RPMI7951 (cell line): ENCODE measurements around the gene PITPNM2. TPM values are rescaled to one million over a fixed set of nuclear protein-coding genes. Genes with fewer than 3 reads are reported as not detected.
"Not testable (repeated sequence)": the region's sequence is repeated elsewhere in the genome, so short reads cannot be mapped to it uniquely, and the experiment has no call there.

Experiments
- DNase-seq: peaks from one replicate; pipeline ENCODE4 v3.0.0-alpha.2; 2012; ENCODE audit warnings: low read depth
- total RNA-seq: library from RNA; depleted of rRNA; stranded (reverse); fragments of >200 nt; shearing (Covaris generic); gene quantifications from 2 replicates; pipeline ENCODE4 v1.2.3, GENCODE V29; 2014

PITPNM2 gene
- total RNA-seq, 1 experiment from 2014 or later = 2.8 TPM

DNA sequence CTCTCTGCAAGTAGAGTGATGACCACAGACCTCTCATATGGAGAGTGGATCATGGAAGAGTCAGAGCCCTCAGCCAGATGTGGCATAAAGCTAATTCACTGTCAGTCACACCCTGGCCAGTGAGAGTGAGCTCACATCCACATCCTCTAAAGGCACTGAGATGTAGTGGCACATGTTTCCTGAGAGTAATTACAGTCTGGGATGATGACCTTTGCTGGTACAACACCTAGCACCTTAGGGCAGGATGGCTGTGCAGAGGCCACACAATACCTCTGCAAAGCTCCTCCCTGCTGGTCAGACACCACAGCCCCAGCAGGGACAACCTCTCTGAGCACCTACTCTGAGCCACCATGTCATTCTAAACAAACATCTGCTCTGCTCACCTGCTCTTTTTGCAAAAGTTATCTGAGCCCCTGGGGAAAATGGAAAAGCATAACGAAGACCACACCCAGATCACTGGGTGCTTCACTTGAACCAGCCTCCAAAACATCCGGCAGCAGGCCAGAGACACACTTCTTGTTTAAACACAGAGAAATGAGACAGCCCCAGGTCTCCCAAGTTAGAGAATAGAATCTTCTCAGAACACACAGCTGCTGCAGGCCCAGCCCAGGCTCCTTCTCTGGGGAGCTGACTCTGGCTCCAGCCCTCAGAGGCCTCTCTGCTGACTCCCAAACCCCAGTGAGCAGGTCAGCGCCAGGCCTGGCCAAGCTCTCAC, 30.3 kb downstream of the PITPNM2 start:
- no peak for DNase-seq

DNA sequence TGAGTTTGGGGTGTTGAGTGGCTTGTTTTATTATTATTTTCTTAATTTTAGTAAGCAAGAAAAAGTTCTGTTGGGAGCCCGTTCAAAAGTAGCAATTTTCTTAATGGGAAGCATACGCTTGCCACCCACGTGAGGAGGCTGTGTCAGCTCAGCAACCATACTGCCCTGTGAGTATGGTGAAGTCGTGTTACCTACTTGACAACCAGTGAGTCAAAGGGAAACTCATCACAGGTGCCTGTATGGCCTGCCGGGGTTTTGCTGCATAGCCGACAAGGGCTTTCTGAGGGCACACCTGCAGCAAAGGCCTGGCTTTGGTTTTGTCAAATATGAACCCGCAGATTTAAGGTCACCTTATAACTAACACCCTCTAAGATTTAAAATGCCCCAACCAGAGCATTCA, 31.1 kb downstream of the PITPNM2 start:
- DNase-seq = no peak

DNA sequence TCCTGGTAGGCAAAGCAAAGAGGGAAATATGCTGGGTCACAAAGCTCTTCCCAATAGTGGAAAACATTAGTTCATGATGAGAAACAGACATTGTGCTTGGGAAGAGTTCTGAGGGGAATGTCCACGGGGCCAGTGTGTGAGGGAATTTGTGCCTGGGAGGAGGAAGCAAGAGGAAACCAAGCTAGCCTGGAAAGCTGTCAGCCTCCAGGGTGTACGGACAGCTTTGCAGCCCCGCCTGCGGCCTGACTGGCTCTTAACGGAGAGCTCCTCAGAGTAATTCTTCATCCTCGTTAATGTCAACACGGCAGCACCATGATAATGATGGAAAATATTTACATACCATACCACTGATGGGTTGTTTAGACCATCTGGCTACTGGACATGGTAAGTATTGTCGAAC, 32.4 kb downstream of the PITPNM2 start:
- DNase-seq = no peak

DNA sequence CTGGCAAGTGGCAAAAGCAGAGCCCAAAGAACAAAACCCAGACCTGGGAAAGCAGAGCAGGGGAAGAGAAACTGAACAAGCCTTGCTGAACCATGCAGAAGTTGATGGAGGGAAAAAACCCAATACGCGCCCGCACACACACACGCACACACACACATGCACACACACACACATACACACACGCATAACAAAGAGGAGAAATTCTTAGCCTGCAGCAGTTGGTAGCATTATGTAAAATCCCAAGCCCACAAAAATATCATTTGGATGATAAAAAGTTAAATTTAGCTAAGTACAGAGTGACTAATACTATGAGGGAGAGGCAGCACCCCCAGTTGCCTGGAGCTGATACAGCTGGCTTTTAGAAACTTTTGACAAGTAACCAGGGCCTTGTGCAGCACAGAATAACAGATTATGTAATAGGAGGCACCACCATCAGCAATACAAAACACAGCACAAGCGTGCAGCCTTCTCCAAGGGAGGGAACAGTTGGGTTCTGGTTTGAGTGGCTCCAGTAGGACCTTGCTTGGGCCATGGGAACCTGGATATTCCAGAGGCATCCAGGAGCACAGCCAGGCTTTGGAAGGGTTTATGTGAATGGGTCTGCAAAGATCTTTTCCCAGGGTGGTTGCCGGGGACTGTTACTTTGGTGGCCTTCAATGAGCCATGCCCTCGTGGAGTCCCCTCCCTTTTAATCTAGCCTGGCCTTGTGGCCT, 35.3 kb downstream of the PITPNM2 start:
- peak; percentile 95 for DNase-seq

DNA sequence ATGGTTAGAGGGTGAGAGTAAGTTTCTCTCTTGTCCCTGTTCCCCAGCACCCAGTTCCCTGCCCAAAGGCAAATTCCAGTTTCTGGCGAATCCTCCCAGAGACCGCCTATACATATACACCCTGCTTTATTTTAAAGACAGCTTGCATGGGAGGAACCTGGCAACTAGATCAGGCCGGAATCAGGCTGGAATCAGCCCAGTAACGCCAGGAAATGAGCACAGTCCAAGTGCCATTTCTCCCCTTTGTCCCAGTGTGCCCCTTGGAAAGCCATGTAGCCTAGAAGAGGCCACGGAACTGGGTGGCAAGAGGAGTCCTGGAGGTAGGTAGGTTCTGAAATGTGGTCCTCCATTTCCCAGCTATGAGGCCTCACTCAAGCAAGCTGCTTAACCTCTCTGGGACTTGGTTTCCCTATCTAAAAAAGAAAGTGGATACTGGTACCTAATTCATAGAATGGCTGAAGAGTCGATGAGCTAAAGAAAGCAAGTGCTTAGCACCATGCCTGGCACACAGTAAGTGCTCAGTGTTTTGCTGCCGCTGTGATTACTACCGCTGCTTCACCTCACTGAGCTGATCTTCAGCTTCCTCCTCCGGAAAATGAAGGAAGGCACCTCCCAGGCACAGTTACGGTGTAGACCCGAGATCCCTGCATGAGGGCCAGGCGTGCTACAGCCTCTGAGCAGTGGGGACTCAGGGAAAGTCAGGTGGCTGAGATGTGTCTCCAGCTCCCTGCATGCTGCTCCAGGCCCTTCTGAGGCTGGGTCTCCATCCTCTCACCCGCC, 36.4 kb downstream of the PITPNM2 start:
- no peak for DNase-seq

DNA sequence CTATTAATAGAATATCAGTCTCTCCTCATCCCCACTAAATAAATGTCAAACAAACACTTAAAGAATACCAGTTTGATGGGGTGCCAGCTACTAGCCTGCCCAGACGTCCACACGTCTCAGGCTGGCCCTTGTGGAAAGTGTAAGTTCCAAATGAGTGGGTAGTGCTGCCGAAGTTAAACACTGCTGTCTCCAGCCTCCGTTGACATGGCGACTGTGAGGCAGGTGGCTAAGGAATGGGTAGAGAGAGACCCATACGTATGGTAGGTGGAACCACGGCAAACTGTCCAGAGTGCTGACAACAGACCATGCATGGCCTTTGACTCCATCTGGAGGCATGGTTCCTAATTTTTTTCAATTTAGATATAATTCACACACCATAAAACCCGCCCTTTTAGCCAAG, 37.9 kb downstream of the PITPNM2 start:
- DNase-seq = no peak

DNA sequence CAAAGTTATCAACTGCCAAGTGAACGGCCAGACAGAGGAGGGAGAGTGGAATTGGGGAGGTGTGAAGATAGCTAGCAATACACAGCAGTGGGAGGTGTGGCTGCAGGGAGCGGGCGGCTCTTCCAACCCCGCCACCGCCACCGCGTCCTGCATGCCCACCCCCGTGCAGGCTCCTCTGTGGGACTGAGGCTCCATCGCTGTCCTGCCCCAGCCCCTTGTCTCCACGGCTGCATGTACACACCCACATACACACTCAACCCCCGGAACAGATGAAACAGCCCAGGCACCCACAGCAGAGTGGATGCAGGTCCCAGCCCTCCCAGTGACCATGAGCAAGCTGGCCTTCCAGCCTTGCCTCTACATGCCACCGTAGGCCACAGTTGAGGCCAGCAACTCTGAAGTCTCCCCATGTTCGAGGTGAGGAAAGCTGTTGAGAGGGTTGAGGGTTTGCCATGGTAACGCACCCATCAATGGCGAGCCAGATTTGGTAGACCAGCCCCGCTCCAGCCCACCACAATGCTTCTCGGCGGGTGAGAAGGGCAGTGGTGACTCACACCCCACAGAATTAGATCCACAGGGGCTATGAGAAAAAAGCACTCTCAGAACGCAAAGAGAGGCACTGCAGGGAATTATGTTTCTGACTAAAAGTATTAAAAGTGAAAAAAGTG, 39.3 kb downstream of the PITPNM2 start:
- peak; percentile 88 for DNase-seq

DNA sequence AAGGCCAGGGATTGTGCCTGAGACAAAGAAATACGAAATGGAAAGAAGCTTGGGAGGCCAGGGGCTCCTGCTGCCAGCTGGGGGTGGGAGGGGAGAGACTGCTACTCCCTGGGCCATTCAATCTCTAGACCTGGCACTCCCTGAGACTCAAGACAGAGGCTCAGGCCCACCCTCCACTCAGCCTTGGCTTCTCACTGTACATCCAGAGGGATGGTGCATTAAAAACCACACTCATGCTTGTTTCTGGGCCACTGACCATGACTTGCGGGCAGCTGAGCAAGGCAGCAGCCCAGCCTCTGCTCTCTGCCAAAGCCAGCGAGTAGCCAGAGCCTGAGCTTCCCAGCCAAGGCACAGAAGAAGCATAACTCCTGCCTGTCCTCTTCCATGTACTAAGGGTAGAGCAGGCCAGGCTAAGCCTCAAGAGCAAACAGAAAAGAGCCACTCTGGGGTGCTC, 41.5 kb downstream of the PITPNM2 start:
- DNase-seq = no peak

DNA sequence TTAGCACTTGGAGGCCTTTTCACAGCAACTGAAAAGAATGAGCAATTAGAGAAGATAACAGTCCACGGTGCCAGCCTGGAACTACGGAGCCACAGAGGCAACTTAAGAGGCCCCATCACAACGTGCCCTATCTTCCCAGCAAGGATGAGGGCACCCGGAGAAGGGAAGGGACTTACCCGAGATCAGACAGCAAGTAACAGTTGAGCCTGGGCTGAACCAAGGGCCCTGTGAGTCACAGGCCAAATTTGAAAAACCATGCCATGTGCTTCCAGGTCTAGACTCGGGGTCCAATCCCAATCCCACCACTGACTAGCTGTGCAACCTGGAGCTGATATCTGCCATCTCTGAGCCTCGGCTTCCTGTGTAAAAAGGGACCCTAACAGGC, 42.2 kb downstream of the PITPNM2 start:
- DNase-seq = no peak

DNA sequence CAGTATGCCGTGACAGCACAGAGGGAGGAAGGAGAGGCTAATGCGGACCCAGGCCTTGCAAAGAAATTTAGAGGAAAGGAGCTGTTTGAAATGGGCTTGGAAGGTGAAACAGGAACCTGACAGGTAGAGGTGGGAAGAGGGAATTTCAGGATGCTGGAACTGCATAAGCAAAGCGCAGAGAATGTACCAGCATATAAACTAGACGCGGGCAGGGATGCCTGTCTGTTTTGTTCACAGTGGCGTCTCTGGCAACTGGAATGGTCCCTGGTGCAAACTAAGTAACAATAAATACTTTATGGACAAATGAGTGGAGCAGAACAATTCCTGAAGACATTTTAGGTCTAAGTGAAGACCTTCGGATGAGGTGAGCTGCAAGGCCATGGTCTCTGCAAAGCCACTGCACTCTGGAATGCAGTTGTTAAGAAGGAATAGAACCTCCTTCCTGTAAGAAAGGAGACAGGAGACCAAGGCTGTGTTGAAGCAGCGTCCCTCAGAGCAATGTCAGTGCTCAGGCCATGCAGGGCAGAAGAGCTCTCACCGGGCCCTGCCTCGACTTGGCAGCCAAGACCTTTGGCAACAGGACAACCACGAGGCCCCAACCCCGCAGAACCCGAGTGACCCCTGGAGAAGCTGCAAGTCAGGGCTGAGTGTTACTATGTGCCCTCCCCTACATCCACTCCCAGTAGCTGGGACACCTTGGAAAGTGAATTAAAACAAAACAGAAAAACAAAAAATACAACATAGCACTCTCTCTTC, 42.8 kb downstream of the PITPNM2 start:
- DNase-seq = no peak

DNA sequence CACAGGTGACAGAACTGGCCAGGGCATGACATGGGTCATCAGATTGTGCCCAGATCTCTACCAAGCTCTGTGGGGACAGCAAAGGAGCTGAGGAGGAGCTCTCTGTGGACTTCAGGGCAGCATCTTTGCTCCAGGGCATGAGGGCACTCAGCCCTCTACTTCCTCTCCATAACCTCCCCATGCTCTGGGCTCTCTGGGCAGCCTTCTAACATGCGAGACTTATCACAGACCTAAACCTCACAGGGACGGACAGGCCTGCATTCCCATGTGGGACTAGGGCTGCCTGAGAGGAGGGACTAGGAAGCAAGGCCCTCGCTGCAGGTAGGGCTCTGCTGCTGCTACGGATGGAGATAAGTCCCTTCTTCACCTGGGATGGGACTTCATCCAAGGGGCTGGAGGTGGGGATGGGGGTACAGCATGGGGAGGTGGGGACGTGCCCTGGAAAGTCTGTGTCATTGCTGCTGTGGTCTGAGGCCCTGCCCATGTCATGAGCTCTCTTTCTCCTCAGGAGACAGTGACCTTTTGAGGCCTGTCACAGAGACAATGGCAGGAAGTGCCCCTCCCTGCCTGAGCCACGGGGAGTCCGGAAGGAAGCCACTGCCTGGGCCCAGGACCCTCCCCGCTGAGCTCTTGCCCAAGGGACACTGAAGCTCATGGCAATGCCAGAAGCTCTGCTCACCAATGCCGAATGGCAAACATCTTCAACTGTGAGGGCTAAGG, 44.1 kb downstream of the PITPNM2 start:
- DNase-seq = no peak

DNA sequence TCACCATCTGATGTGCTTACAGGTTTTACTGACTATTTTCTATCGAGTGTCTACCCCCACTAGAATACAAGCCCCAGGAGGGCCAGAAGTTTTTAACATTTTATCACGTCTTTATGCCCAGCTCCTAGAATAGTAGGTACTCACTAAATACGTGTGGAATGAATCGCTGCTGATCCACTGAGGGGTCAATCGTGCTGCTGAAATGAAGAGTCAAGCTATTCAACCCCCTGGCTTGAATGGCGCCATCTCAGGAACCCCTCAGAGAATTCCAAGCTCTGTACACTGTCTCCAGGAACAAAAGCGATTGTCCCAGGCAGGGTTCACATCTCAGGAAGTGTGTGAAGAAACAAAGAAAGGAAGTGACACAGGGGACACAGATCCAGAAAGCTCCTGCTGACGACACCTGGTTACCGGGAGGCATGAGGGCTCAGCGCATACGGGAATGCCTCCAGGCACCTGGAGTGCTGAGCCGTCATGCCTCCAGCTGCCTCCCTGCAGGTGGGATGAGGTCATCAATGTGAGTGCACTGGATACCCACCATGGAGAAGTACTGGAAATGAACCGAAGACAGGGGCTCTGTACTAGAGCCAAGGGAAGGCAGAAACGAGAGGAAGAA, 45.6 kb downstream of the PITPNM2 start:
- DNase-seq = no peak

DNA sequence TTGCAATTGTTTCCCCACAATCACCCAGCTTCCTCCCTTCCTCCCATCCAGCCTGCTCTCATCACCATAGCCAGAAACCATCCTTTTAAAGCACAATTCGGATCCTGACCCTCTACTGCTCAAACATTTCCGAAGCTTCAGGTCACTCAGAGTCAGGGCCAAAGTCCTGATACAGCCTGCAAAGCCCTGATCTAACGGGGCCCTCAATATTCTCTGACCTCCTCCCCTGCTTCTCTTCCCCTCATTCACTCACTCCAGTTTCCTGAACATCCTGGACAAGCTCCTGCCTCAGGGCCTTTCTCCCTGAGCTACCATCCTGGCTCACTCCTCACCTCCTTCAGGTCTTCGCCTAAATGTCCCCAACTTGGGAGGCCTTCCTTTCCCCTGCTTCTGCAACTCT, 46.1 kb downstream of the PITPNM2 start:
- DNase-seq = no peak

DNA sequence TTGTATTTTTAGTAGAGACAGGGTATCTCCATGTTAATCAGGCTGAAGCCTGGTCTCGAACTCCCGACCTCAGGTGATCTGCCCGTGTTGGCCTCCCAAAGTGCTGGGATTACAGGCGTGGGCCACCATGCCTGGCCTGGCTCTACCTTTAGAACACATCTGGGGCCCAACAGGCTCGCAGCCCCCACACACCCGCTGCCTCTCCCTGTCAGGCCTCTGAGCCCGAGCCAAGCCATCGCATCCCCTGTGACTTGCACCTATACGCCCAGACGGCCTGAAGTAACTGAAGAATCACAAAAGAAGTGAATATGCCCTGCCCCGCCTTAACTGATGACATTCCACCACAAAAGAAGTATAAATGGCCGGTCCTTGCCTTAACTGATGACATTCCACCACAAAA, 46.8 kb downstream of the PITPNM2 start:
- DNase-seq = not testable (repeated sequence)

DNA sequence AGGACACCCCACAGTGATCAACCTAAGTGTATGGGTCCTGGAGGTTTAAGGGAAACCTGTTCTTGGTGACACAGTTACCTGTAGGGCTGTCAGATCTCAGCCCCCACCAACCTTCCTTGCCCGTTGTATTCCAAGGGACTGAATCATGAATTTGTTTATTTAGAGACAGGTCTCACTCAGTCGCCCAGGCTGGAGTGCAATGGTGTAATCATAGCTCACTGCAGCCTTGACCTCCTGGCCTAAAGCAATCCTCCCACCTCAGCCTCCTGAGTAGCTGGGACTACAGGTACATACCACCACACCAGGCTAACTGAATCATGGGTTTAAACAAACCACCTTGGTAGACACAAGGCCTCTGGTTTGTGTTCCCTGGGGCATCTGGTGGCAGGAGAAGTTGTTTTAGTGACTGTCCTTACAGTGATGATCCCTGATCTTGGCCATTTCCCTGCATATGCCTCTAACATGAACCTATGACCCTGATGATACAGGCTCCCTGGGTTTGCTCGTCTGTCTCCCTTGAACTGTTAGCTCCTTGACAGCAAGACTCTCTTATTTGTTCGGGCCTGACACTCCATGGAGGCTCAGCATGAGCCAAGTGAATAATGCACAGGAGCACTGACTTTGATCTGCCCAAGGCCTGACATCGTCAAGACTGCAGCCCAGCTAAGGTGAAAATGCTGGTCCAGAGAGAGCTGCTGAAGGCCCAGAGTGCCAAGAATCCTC, 47.9 kb downstream of the PITPNM2 start:
- DNase-seq = no peak

DNA sequence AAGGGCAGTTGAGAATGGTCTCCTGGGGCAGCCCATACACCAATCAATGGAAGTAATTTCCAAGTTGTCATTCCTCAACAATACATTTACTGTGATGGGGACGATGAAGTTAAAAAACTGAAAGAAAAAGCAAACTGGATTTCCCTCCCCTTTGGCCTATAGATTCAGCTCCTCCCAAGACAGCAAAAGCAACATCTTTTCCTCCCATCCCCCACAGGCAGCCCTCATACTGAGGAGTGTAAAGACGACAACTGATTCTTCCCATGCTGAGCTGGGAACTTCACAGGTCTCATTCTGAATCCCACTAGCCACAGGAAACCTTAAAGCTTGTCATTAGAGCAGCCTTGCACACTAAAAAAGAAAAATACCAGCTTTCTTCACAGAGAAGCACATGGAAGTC, 48.5 kb downstream of the PITPNM2 start:
- DNase-seq = no peak

DNA sequence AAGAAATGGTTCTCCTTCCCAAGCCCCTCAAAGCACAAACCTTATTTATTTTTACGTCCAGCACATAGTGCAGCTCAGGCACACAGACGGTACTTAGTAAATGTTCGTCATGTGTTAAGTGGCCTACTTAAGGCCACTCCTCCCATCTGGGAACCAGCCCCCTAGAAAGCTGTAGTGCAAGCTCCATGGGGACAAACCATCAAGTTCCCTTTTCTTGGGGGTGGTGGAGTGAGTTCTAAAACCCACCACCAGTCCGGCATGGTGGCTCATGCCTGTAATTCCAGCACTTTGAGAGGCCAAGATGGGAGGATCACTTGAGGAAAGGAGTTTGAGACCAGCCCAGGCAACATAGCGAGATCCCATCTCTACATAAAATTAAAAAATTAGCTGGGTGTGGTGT, 49.4 kb downstream of the PITPNM2 start:
- no peak for DNase-seq
